Calu3 (cell line): ENCODE measurements around the gene GPR146. TPM values are rescaled to one million over a fixed set of nuclear protein-coding genes. Genes with fewer than 3 reads are reported as not detected.

ENCODE experiments used
- BruUV-seq: library from RNA; stranded (reverse); fragments of 400-500 nt; replicated peaks from 2 replicates; lab custom pipeline; 2021; lab: Mats Ljungman, UMichigan
- CTCF ChIA-PET: fragments of 300-600 bp; sonication (Branson Sonifier 250); formaldehyde crosslinking; loops from one replicate; lab custom pipeline; 2022; ENCODE audit warnings: antibody characterized with exemption; lab: Charles Lee
- DNase-seq: peaks from one replicate; pipeline ENCODE4 v3.0.0; 2022
- H3K27ac Mint-ChIP-seq: one replicate; pipeline ENCODE4 v1.8.0; 2022; ENCODE audit warnings: mixed read lengths; ENCODE audit not compliant: unreplicated experiment
- H3K27me3 Mint-ChIP-seq: one replicate; pipeline ENCODE4 v1.8.0; 2022; ENCODE audit warnings: mixed read lengths; ENCODE audit not compliant: unreplicated experiment
- H3K36me3 Mint-ChIP-seq: one replicate; pipeline ENCODE4 v1.8.0; 2022; ENCODE audit warnings: mild to moderate bottlenecking, moderate library complexity, mixed read lengths; ENCODE audit not compliant: insufficient read depth, unreplicated experiment
- H3K4me1 Mint-ChIP-seq: one replicate; pipeline ENCODE4 v1.8.0; 2022; ENCODE audit warnings: mild to moderate bottlenecking, low read depth, mixed read lengths; ENCODE audit not compliant: unreplicated experiment
- H3K4me3 Mint-ChIP-seq: one replicate; pipeline ENCODE4 v1.8.0; 2022; ENCODE audit warnings: mild to moderate bottlenecking, low read depth, moderate library complexity, mixed read lengths; ENCODE audit not compliant: unreplicated experiment
- H3K9me3 Mint-ChIP-seq: one replicate; pipeline ENCODE4 v1.8.0; 2022; ENCODE audit warnings: low read depth, mixed read lengths; ENCODE audit not compliant: unreplicated experiment
- intact Hi-C: fragments of 100-400 bp; cut with micrococcal nuclease; formaldehyde crosslinking; loops from one replicate; pipeline ENCODE4 v1.10.0; 2022; ENCODE audit not compliant: unreplicated experiment
- total RNA-seq: library from RNA; stranded (reverse); gene quantifications from 2 replicates; pipeline ENCODE4 v1.2.3, GENCODE V29; 2022
- TF ChIP-seq, protein P1 (sequence below): fragments of 200-600 bp; IDR thresholded peaks from one replicate; pipeline ENCODE4 v1.8.0; 2022; ENCODE audit warnings: antibody characterized with exemption; ENCODE audit not compliant: unreplicated experiment

GPR146 gene
- total RNA-seq, 1 experiment from 2014 or later = 0.66 TPM

DNA sequence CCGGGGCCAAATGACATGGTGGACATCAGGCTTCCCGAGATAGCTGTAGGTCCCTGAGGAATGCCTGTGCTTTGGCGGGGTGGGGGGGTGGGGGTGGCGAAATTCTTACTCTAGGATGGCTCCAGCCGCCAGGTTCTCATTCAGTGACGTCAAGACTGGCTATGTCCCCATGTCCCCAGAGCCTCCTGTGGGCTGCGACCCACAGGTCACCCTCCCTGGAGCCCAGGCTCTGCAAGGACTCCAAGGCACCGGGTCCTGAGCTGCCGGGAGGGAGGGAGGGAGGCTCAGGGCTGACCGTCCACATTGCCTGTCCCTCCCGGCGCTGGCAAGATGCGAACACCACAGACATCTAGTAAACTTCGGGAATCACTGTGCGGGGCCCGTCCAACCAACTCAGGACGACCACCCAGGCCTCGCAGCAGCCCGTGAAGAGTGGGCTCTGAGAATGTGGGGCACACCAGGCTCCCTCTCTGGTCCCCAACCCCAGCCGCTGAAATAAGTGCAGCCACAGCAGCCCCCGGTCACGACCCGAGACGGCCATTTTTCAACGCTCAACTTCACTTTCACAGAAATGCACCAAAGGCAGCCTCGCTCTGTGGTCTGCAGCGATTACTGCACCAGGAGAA lies 12.6 kb downstream of the GPR146 start:
- TF ChIP-seq, protein P1, sequence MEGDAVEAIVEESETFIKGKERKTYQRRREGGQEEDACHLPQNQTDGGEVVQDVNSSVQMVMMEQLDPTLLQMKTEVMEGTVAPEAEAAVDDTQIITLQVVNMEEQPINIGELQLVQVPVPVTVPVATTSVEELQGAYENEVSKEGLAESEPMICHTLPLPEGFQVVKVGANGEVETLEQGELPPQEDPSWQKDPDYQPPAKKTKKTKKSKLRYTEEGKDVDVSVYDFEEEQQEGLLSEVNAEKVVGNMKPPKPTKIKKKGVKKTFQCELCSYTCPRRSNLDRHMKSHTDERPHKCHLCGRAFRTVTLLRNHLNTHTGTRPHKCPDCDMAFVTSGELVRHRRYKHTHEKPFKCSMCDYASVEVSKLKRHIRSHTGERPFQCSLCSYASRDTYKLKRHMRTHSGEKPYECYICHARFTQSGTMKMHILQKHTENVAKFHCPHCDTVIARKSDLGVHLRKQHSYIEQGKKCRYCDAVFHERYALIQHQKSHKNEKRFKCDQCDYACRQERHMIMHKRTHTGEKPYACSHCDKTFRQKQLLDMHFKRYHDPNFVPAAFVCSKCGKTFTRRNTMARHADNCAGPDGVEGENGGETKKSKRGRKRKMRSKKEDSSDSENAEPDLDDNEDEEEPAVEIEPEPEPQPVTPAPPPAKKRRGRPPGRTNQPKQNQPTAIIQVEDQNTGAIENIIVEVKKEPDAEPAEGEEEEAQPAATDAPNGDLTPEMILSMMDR = no peak
- BruUV-seq = no TSS peak
- no peak for DNase-seq
- Mint-ChIP-seq H3K4me3 (no peak overlapping the region), H3K36me3 (peaks cover 11% of the 10 kb centered on the region), H3K4me1 (no peaks in the 10 kb centered on the region), H3K27ac (no peak overlapping the region), H3K27me3 (no peaks in the 10 kb centered on the region), H3K9me3 (no peaks in the 10 kb centered on the region)
- CTCF ChIA-PET = interaction anchor here (1.1 to 1.5 kb wide), 2 partner anchors 9 to 63 kb away, joined by 4 read pairs; no protein-coding TSS in a partner anchor
- intact Hi-C loops = no loop called here

DNA sequence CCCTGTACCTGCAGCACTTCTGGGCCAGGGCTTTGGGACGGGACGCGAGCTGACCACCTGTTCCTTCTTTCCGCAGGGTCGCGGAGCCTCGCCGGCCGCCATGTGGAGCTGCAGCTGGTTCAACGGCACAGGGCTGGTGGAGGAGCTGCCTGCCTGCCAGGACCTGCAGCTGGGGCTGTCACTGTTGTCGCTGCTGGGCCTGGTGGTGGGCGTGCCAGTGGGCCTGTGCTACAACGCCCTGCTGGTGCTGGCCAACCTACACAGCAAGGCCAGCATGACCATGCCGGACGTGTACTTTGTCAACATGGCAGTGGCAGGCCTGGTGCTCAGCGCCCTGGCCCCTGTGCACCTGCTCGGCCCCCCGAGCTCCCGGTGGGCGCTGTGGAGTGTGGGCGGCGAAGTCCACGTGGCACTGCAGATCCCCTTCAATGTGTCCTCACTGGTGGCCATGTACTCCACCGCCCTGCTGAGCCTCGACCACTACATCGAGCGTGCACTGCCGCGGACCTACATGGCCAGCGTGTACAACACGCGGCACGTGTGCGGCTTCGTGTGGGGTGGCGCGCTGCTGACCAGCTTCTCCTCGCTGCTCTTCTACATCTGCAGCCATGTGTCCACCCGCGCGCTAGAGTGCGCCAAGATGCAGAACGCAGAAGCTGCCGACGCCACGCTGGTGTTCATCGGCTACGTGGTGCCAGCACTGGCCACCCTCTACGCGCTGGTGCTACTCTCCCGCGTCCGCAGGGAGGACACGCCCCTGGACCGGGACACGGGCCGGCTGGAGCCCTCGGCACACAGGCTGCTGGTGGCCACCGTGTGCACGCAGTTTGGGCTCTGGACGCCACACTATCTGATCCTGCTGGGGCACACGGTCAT lies 13.3 kb downstream of the GPR146 start:
- BruUV-seq = no TSS peak
- no peaks in the 10 kb centered on the region for H3K4me1 Mint-ChIP-seq
- intact Hi-C loops = no loop called here

DNA sequence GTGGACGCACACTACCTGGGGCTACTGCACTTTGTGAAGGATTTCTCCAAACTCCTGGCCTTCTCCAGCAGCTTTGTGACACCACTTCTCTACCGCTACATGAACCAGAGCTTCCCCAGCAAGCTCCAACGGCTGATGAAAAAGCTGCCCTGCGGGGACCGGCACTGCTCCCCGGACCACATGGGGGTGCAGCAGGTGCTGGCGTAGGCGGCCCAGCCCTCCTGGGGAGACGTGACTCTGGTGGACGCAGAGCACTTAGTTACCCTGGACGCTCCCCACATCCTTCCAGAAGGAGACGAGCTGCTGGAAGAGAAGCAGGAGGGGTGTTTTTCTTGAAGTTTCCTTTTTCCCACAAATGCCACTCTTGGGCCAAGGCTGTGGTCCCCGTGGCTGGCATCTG lies 14.0 kb downstream of the GPR146 start:
- intact Hi-C loops = no loop called here
- CTCF ChIA-PET = interaction anchor here (1.2 kb wide), 1 partner anchor 65 kb away, joined by 3 read pairs; no protein-coding TSS in a partner anchor
- Mint-ChIP-seq H3K9me3 (no peaks in the 10 kb centered on the region), H3K4me3 (no peak overlapping the region), H3K27me3 (no peaks in the 10 kb centered on the region), H3K36me3 (peaks cover 11% of the 10 kb centered on the region), H3K4me1 (no peaks in the 10 kb centered on the region), H3K27ac (no peak overlapping the region)
- TF ChIP-seq, protein P1 = no peak
- DNase-seq = no peak
- no TSS peak for BruUV-seq

More for the DNA sequence above, 13.3 kb downstream of the GPR146 start:
- Mint-ChIP-seq H3K27ac (no peak overlapping the region), H3K36me3 (peaks cover 11% of the 10 kb centered on the region), H3K4me3 (no peak overlapping the region), H3K9me3 (no peaks in the 10 kb centered on the region), H3K27me3 (no peaks in the 10 kb centered on the region)
- CTCF ChIA-PET = interaction anchor here (1.1 to 1.5 kb wide), 2 partner anchors 8 to 64 kb away, joined by 4 read pairs; no protein-coding TSS in a partner anchor
- TF ChIP-seq, protein P1 = no peak
- no peak for DNase-seq

DNA sequence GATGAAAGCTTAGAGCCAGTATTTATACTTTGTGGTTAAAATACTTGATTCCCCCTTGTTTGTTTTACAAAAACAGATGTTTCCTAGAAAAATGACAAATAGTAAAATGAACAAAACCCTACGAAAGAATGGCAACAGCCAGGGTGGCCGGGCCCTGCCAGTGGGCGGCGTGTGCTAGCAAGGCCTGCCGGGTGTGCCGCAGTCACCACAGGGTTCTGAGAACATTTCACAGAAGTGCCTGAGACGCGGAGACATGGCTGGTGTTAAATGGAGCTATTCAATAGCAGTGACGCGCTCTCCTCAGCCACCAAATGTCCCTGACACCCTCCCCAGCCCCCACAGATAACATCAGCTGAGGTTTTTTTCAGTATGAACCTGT lies 14.5 kb downstream of the GPR146 start:
- BruUV-seq = no TSS peak
- CTCF ChIA-PET = interaction anchor here (1.2 kb wide), 1 partner anchor 65 kb away, joined by 3 read pairs; no protein-coding TSS in a partner anchor
- Mint-ChIP-seq H3K27ac (no peak overlapping the region), H3K9me3 (no peaks in the 10 kb centered on the region), H3K36me3 (peaks cover 11% of the 10 kb centered on the region), H3K4me3 (no peak overlapping the region), H3K4me1 (no peaks in the 10 kb centered on the region), H3K27me3 (no peaks in the 10 kb centered on the region)
- DNase-seq = no peak
- TF ChIP-seq, protein P1 = no peak
- intact Hi-C loops = no loop called here
